ENCODE data around the gene EHMT1. TPM values are rescaled to one million over a fixed set of nuclear protein-coding genes. Genes with fewer than 3 reads are reported as not detected.
A peak's percentile ranks its signal among the peaks of the same experiment; 100 is the strongest.

Gene EHMT1
- total and polyA plus RNA-seq, 4 experiments from 2014 or later = 6.7 to 118 (median 67.5) TPM

- Histone ChIP-seq H3K36me3 (ENCODE audit: insufficient read depth, low read length) (peaks cover 4% of the 10 kb centered on the region), H3K9me3 (ENCODE audit: control insufficient read depth in 1 of 2, low read length in 2 of 2) (no peaks in the 10 kb centered on the region), H3K27ac (ENCODE audit: low read depth, low read length) (no peak overlapping the region), H3K4me3 (ENCODE audit: low read length in 2 of 2) (no peak overlapping the region), H3K4me1 (ENCODE audit: insufficient read depth, low read length) (peaks cover 18% of the 10 kb centered on the region), H3K27me3 (ENCODE audit: insufficient read depth, low read length) (no peaks in the 10 kb centered on the region)
- H3K4me1 Mint-ChIP-seq = peaks cover 33 to 79% (median 42%) of the 10 kb centered on the region in 4 donors
- H3K36me3 Mint-ChIP-seq = peaks cover 21 to 27% of the 10 kb centered on the region in 2 donors
- H3K27ac Mint-ChIP-seq = peak overlapping the region in 1 of 7 donors; percentile 37
- intact Hi-C loops (cut with micrococcal nuclease) = no loop called here
- no peak overlapping the region for H3K4me3 Mint-ChIP-seq
- no peaks in the 10 kb centered on the region for H3K27me3 Mint-ChIP-seq
- POLR2A ChIA-PET (ENCODE audit: partially characterized antibody) = no interaction called here
- DNase-seq = no peak
- H3K9me3 Mint-ChIP-seq = no peaks in the 10 kb centered on the region
- CTCF ChIA-PET (ENCODE audit: partially characterized antibody) = interaction anchor here (1.6 kb wide), 1 partner anchor 10 kb away, joined by 6 read pairs; no protein-coding TSS in a partner anchor
These were observed 64.6 kb downstream of the EHMT1 start for GRCh38 chr9:137683262-137683864.

GRCh38 chr9:137685035-137685740 is 66.4 kb downstream of the EHMT1 start:
- Histone ChIP-seq H3K36me3 (ENCODE audit: insufficient read depth, low read length) (peaks cover 4% of the 10 kb centered on the region), H3K4me3 (ENCODE audit: low read length in 2 of 2) (no peak overlapping the region), H3K4me1 (ENCODE audit: insufficient read depth, low read length) (peaks cover 22% of the 10 kb centered on the region), H3K27ac (ENCODE audit: low read depth, low read length) (no peak overlapping the region), H3K9me3 (ENCODE audit: control insufficient read depth in 1 of 2, low read length in 2 of 2) (no peaks in the 10 kb centered on the region), H3K27me3 (ENCODE audit: insufficient read depth, low read length) (no peaks in the 10 kb centered on the region)
- POLR2A ChIA-PET (ENCODE audit: partially characterized antibody) = no interaction called here
- intact Hi-C loops (cut with micrococcal nuclease) = no loop called here
- Mint-ChIP-seq H3K4me1 (peaks cover 35 to 82% (median 45%) of the 10 kb centered on the region in 4 donors), H3K4me3 (no peak overlapping the region), H3K27ac (peak overlapping the region in 1 of 7 donors; percentile 17), H3K9me3 (peaks cover 0 to 2% (median 0%) of the 10 kb centered on the region in 8 donors), H3K27me3 (no peaks in the 10 kb centered on the region), H3K36me3 (peaks cover 16 to 20% of the 10 kb centered on the region in 2 donors)
- no peak for DNase-seq
- CTCF ChIA-PET (ENCODE audit: partially characterized antibody) = interaction anchor here (1.4 kb wide), 1 partner anchor 50 kb away, joined by 3 read pairs; no protein-coding TSS in a partner anchor

GRCh38 chr9:137685741-137686420 is 67.1 kb downstream of the EHMT1 start:
- peaks cover 39 to 81% (median 49%) of the 10 kb centered on the region in 4 donors for H3K4me1 Mint-ChIP-seq

GRCh38 chr9:137688261-137688660 is 69.5 kb downstream of the EHMT1 start:
- ChIA-PET CTCF (ENCODE audit: partially characterized antibody) (no interaction called here), POLR2A (ENCODE audit: partially characterized antibody) (no interaction called here)
- H3K4me1 Mint-ChIP-seq = peaks cover 42 to 80% (median 60%) of the 10 kb centered on the region in 4 donors
- no peak for DNase-seq
- Histone ChIP-seq H3K4me1 (ENCODE audit: insufficient read depth, low read length) (peaks cover 25% of the 10 kb centered on the region), H3K27me3 (ENCODE audit: insufficient read depth, low read length) (no peaks in the 10 kb centered on the region), H3K27ac (ENCODE audit: low read depth, low read length) (no peak overlapping the region), H3K9me3 (ENCODE audit: control insufficient read depth in 1 of 2, low read length in 2 of 2) (no peaks in the 10 kb centered on the region), H3K4me3 (ENCODE audit: low read length in 2 of 2) (no peak overlapping the region), H3K36me3 (ENCODE audit: insufficient read depth, low read length) (no peaks in the 10 kb centered on the region)
- no peaks in the 10 kb centered on the region for H3K27me3 Mint-ChIP-seq
- H3K9me3 Mint-ChIP-seq = peaks cover 0 to 2% (median 0%) of the 10 kb centered on the region in 8 donors
- H3K4me3 Mint-ChIP-seq = no peak overlapping the region
- intact Hi-C loops (cut with micrococcal nuclease) = no loop called here
- H3K36me3 Mint-ChIP-seq = peaks cover 20 to 24% of the 10 kb centered on the region in 2 donors
- H3K27ac Mint-ChIP-seq = peak overlapping the region in 2 of 7 donors; percentile 9 to 41

More at GRCh38 chr9:137685741-137686420, 67.1 kb downstream of the EHMT1 start:
- intact Hi-C loops (cut with micrococcal nuclease) = no loop called here
- H3K4me3 Mint-ChIP-seq = no peak overlapping the region
- peaks cover 19 to 20% of the 10 kb centered on the region in 2 donors for H3K36me3 Mint-ChIP-seq
- Histone ChIP-seq H3K9me3 (ENCODE audit: control insufficient read depth in 1 of 2, low read length in 2 of 2) (no peaks in the 10 kb centered on the region), H3K27ac (ENCODE audit: low read depth, low read length) (no peak overlapping the region), H3K36me3 (ENCODE audit: insufficient read depth, low read length) (no peaks in the 10 kb centered on the region), H3K4me3 (ENCODE audit: low read length in 2 of 2) (no peak overlapping the region), H3K4me1 (ENCODE audit: insufficient read depth, low read length) (peaks cover 23% of the 10 kb centered on the region), H3K27me3 (ENCODE audit: insufficient read depth, low read length) (no peaks in the 10 kb centered on the region)
- H3K27ac Mint-ChIP-seq = peak overlapping the region in 1 of 7 donors; percentile 48
- H3K27me3 Mint-ChIP-seq = no peaks in the 10 kb centered on the region
- POLR2A ChIA-PET (ENCODE audit: partially characterized antibody) = no interaction called here
- H3K9me3 Mint-ChIP-seq = peaks cover 0 to 2% (median 0%) of the 10 kb centered on the region in 8 donors
- DNase-seq = no peak
- CTCF ChIA-PET (ENCODE audit: partially characterized antibody) = interaction anchor here (1.2 to 1.4 kb wide), 2 partner anchors 13 to 49 kb away, joined by 3 read pairs; no protein-coding TSS in a partner anchor

- no peaks in the 10 kb centered on the region for H3K27me3 Mint-ChIP-seq
- H3K4me1 Mint-ChIP-seq = peaks cover 40 to 78% (median 59%) of the 10 kb centered on the region in 4 donors
- H3K4me1 ChIP-seq (ENCODE audit: insufficient read depth, low read length) = peaks cover 25% of the 10 kb centered on the region
- H3K27me3 ChIP-seq (ENCODE audit: insufficient read depth, low read length) = no peaks in the 10 kb centered on the region
- no peaks in the 10 kb centered on the region for H3K9me3 ChIP-seq (ENCODE audit: control insufficient read depth in 1 of 2, low read length in 2 of 2)
- no peak for DNase-seq
- H3K4me3 ChIP-seq (ENCODE audit: low read length in 2 of 2) = no peak overlapping the region
- intact Hi-C loops (cut with micrococcal nuclease) = no loop called here
- H3K9me3 Mint-ChIP-seq = peaks cover 0 to 2% (median 0%) of the 10 kb centered on the region in 8 donors
- POLR2A ChIA-PET (ENCODE audit: partially characterized antibody) = no interaction called here
- no peaks in the 10 kb centered on the region for H3K36me3 ChIP-seq (ENCODE audit: insufficient read depth, low read length)
- H3K27ac ChIP-seq (ENCODE audit: low read depth, low read length) = no peak overlapping the region
- H3K27ac Mint-ChIP-seq = peak overlapping the region in 2 of 7 donors; percentile 23 to 43
- CTCF ChIA-PET (ENCODE audit: partially characterized antibody) = interaction anchor here (1.6 kb wide), 1 partner anchor 21 kb away, joined by 3 read pairs; no protein-coding TSS in a partner anchor
- H3K36me3 Mint-ChIP-seq = peaks cover 20 to 24% of the 10 kb centered on the region in 2 donors
- H3K4me3 Mint-ChIP-seq = no peak overlapping the region
These were observed 69.9 kb downstream of the EHMT1 start for GRCh38 chr9:137688725-137689124.

GRCh38 chr9:137689745-137690529 is 71.1 kb downstream of the EHMT1 start:
- H3K9me3 Mint-ChIP-seq = peaks cover 0 to 2% (median 0%) of the 10 kb centered on the region in 8 donors
- no peak for DNase-seq
- POLR2A ChIA-PET (ENCODE audit: partially characterized antibody) = interaction anchor here (0.6 kb wide), 1 partner anchor 11 kb away, joined by 4 read pairs; no protein-coding TSS in a partner anchor
- H3K4me3 Mint-ChIP-seq = peak overlapping the region in 4 of 8 donors; percentile 7 to 31 (median 20)
- peaks cover 21 to 24% of the 10 kb centered on the region in 2 donors for H3K36me3 Mint-ChIP-seq
- peak overlapping the region in 5 of 7 donors; percentile 19 to 65 (median 32) for H3K27ac Mint-ChIP-seq
- no peaks in the 10 kb centered on the region for H3K9me3 ChIP-seq (ENCODE audit: control insufficient read depth in 1 of 2, low read length in 2 of 2)
- intact Hi-C loops (cut with micrococcal nuclease) = no loop called here
- H3K4me1 ChIP-seq (ENCODE audit: insufficient read depth, low read length) = peaks cover 32% of the 10 kb centered on the region
- H3K4me1 Mint-ChIP-seq = peaks cover 42 to 78% (median 63%) of the 10 kb centered on the region in 4 donors
- H3K4me3 ChIP-seq (ENCODE audit: low read length in 2 of 2) = no peak overlapping the region
- H3K36me3 ChIP-seq (ENCODE audit: insufficient read depth, low read length) = no peaks in the 10 kb centered on the region
- H3K27me3 ChIP-seq (ENCODE audit: insufficient read depth, low read length) = no peaks in the 10 kb centered on the region
- no peaks in the 10 kb centered on the region for H3K27me3 Mint-ChIP-seq
- no peak overlapping the region for H3K27ac ChIP-seq (ENCODE audit: low read depth, low read length)
- CTCF ChIA-PET (ENCODE audit: partially characterized antibody) = interaction anchor here (1.6 kb wide), 1 partner anchor 20 kb away, joined by 3 read pairs; no protein-coding TSS in a partner anchor

Data from CD4-positive, alpha-beta memory T cell (primary cell).